ENCODE measurements around the gene CTTNBP2NL. TPM values are rescaled to one million over a fixed set of nuclear protein-coding genes. Genes with fewer than 3 reads are reported as not detected.

The CTTNBP2NL gene, protein sequence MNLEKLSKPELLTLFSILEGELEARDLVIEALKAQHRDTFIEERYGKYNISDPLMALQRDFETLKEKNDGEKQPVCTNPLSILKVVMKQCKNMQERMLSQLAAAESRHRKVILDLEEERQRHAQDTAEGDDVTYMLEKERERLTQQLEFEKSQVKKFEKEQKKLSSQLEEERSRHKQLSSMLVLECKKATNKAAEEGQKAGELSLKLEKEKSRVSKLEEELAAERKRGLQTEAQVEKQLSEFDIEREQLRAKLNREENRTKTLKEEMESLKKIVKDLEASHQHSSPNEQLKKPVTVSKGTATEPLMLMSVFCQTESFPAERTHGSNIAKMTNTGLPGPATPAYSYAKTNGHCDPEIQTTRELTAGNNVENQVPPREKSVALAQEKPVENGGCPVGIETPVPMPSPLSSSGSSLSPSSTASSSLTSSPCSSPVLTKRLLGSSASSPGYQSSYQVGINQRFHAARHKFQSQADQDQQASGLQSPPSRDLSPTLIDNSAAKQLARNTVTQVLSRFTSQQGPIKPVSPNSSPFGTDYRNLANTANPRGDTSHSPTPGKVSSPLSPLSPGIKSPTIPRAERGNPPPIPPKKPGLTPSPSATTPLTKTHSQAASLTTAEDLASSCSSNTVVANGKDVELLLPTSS
- total RNA-seq, result 1 to 10 TPM; 1.0 to 1.4 TPM

DNA sequence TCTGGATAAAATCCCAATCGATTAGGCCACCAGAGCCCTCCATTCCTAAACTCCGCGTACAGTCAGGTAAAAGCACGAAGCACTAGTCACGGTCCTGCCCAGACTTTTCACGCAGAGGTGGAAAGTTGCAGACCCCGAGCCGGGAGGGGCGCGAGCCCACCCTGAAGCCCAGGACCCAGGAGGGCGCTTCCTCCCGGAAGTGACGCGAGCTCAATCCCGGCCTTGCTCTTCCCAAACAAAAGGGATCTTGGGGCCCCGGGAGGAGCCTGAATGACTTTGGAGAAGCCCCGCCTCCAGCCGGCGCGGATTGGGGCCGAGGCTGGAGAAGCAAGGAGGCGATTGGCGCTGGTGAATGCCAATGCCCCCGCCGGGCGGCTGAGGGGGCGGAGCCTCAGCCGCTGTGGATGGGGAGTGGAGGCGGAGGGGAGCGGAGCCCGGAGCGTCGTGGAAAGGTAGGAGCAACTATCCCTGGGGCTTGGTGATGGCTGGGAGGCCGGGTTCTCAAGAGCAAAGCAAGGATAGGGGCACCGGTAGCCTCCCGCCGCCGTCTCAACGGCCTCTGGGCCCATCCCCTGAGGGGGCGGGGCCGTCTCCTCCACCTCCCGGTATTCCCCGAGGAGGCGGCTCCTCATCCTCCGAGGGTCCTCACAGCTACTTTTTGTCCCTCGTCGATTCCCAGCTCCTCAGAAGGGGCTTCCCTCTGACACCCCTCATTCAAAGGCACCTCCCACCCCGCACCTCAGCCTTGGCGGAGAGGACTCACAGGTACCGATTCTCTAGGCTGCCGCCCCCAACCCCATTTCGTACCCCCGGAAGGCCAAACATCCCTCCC, at the start of gene CTTNBP2NL:
Gene CTTNBP2NL, plus strand, starts transcription at position 394 of the 832 bp plus-strand sequence. CDS start 19,952 bp downstream, outside the sequence.
- peaks cover 9% of the 10 kb centered on the region for H3K27me3 Mint-ChIP-seq (ENCODE audit: low read depth)
- CTCF ChIA-PET, result interaction anchor here (0.6 to 7.1 kb wide), 2 partner anchors 69 to 618 kb away, joined by 4 to 116 read pairs; no protein-coding TSS in a partner anchor
- H3K9me3 Mint-ChIP-seq, result no peaks in the 10 kb centered on the region
- H3K36me3 Mint-ChIP-seq (ENCODE audit: low read depth), result no peaks in the 10 kb centered on the region
- H3K4me3 Mint-ChIP-seq, result peak within 1 kb of the TSS; percentile 90
- DNase-seq, result peak; percentile 84
- no peak within 1 kb of the TSS for H3K27ac Mint-ChIP-seq
- H3K4me1 Mint-ChIP-seq (ENCODE audit: low read depth), result peaks cover 23% of the 10 kb centered on the region
- intact Hi-C loops (cut with micrococcal nuclease), result loop anchor here (1.0 to 10.0 kb wide), 5 partner anchors 113 to 999 kb away; partner anchors contain the start of genes MAGI3 and WNT2B

DNA sequence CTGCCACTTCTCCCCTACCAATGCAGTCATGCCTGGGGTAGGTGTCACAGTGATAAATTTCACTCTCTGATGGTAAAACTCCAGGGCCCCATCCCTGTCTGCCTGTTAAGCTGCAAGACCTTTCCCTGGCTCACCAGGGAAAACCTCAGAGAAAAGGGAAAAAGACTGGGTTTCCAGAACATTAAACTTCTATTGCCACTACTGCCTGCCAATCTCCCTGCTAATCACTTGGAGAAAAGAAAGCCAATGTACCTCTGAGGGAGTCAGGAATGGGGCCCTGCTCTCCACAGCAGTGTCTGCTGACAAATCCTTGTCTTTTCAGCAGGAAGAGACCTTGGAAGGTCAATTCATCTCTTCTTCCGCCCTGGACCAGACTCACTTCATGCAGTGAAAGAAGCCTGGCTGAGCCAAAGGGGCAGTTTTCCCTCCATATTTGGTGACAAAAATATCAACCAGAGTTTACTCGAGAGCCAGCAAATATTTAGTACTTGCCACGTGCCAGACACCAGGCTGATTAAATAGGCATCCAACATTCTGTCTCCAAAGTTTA, 49.1 kb upstream of the CTTNBP2NL start:
- CTCF ChIA-PET, result interaction anchor here (1.8 to 2.3 kb wide), 2 partner anchors 10 to 12 kb away, joined by 7 read pairs; no protein-coding TSS in a partner anchor

DNA sequence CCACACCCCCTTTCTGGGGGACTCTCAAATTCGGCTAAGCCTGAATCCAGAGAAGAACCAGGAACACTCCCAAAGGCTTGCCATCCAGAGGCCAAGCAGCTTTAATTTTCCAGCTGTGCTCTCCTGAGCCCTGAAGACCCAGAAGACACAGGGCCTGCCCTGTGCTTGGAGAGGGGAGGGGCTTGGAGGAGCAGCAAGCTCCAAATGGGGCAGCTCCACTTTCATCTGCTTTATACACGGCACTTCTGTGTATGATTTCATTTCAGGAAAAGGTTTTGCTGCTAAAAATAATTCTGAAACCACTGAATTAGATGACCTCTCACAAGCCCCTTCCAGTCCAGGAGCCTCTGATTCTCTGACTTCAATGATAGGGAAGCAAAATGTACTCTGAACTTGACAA, 39.2 kb upstream of the CTTNBP2NL start:
- no peak overlapping the region for H3K4me3 Mint-ChIP-seq
- H3K27me3 Mint-ChIP-seq (ENCODE audit: low read depth), result peaks cover 13% of the 10 kb centered on the region
- no peak overlapping the region for H3K27ac Mint-ChIP-seq
- H3K4me1 Mint-ChIP-seq (ENCODE audit: low read depth), result no peaks in the 10 kb centered on the region
- intact Hi-C loops (cut with micrococcal nuclease), result no loop called here
- CTCF ChIA-PET, result interaction anchor here (0.6 to 5.8 kb wide), 3 partner anchors 10 to 33 kb away, joined by 3 to 51 read pairs (median 4); no protein-coding TSS in a partner anchor
- no peak for DNase-seq
- no peaks in the 10 kb centered on the region for H3K9me3 Mint-ChIP-seq
- no peaks in the 10 kb centered on the region for H3K36me3 Mint-ChIP-seq (ENCODE audit: low read depth)

More for the DNA sequence above, 49.1 kb upstream of the CTTNBP2NL start:
- Mint-ChIP-seq H3K9me3 (peaks cover 5% of the 10 kb centered on the region), H3K36me3 (ENCODE audit: low read depth) (peaks cover 2% of the 10 kb centered on the region), H3K4me3 (no peak overlapping the region), H3K27me3 (ENCODE audit: low read depth) (peaks cover 3% of the 10 kb centered on the region), H3K4me1 (ENCODE audit: low read depth) (peaks cover 11% of the 10 kb centered on the region), H3K27ac (no peak overlapping the region)
- intact Hi-C loops (cut with micrococcal nuclease), result no loop called here
- no peak for DNase-seq

DNA sequence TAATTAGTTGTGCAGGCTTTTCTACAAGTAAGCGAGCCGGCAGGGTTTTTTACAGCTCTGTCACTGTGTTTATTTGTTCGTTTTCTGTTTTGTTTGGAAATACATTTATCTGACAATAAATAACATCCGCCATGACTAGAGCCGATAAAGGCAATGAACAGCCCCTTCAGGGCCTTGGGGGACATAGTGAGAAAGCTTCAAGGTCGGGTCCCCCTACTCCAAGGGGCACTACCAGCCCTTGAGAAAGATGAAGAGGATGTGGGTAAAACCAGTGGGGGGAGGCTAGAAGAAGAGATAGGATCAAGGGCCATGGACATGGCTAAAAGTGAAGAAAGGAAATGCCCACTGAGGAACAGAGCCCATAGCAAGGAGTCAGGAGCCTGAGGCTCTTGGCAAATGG, 38.5 kb upstream of the CTTNBP2NL start:
- no peaks in the 10 kb centered on the region for H3K36me3 Mint-ChIP-seq (ENCODE audit: low read depth)
- H3K27ac Mint-ChIP-seq, result no peak overlapping the region
- H3K9me3 Mint-ChIP-seq, result no peaks in the 10 kb centered on the region
- intact Hi-C loops (cut with micrococcal nuclease), result no loop called here
- no peaks in the 10 kb centered on the region for H3K4me1 Mint-ChIP-seq (ENCODE audit: low read depth)
- peaks cover 17% of the 10 kb centered on the region for H3K27me3 Mint-ChIP-seq (ENCODE audit: low read depth)
- CTCF ChIA-PET, result interaction anchor here (0.6 to 5.8 kb wide), 4 partner anchors 10 to 73 kb away, joined by 3 to 51 read pairs (median 4); no protein-coding TSS in a partner anchor
- no peak overlapping the region for H3K4me3 Mint-ChIP-seq
- no peak for DNase-seq

DNA sequence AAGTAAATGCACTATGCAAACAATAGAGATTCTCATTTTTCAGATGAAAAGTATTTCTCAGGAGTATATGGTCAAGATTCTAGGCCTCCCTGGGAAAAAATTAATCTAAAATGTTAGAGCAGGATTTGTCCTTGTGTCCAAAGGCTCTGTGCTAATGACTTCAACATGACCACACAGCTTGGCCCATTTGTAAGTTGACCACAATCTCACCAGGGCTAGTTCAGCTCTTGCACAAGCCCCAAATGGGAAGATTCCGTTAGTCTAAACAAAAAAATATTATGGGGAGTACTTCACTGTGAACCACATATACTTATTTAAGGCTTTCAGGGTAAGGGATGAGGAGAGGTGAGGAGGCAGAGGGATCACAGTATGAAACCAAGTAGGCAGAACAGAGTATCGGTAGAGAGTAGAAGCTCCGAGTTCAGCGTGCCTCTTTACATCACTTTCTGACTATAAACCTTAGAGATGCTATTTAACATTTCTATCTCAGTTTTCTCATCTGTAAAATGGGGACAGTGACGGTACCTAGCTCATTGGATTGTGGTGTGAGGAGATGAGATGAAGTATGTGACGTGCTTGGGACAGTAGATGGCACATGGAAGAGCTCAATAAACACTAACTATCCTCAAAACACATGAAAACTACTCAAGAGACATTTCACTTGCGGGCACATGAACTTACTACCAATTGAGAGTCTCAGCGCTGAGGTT, 37.8 kb upstream of the CTTNBP2NL start:
- intact Hi-C loops (cut with micrococcal nuclease), result loop anchor here (1.0 kb wide), 1 partner anchor 11 kb away; no protein-coding TSS in a partner anchor
- Mint-ChIP-seq H3K27me3 (ENCODE audit: low read depth) (peaks cover 17% of the 10 kb centered on the region), H3K4me3 (no peak overlapping the region), H3K36me3 (ENCODE audit: low read depth) (no peaks in the 10 kb centered on the region), H3K9me3 (no peaks in the 10 kb centered on the region), H3K27ac (no peak overlapping the region), H3K4me1 (ENCODE audit: low read depth) (no peaks in the 10 kb centered on the region)
- DNase-seq, result no peak
- CTCF ChIA-PET, result interaction anchor here (0.7 to 5.8 kb wide), 8 partner anchors 12 to 108 kb away, joined by 3 to 51 read pairs (median 7); no protein-coding TSS in a partner anchor

DNA sequence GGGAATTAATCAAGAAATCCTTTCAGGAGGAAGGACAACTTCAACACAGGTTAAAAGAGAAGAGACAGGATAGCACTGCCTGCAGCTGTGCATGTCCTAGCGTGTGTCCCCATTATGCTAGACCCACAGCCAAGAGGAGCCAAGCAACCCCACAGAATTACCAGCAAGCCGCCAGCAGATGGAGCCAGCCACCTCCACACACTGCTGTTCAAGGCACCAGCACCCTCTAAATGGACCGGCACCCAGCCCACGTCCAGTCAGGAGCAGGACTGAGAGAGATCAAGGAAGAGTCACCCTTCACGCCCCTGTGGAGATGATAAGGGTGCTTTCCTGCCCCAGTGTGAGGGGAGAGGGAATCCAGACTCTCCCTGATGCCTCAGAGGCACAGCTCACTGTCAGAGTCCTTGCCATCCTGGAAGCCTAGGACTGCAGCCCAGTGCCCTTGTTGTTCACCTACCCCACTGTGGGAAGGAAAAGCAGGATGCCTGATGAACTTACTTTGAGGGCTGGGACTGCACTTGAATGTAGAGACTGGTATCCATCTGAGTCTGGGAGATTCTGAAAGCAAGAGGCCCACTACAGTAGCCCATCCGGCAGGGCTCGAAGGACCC, 37.1 kb upstream of the CTTNBP2NL start:
- Mint-ChIP-seq H3K4me3 (no peak overlapping the region), H3K4me1 (ENCODE audit: low read depth) (no peaks in the 10 kb centered on the region), H3K27ac (no peak overlapping the region), H3K27me3 (ENCODE audit: low read depth) (peaks cover 17% of the 10 kb centered on the region), H3K9me3 (no peaks in the 10 kb centered on the region), H3K36me3 (ENCODE audit: low read depth) (no peaks in the 10 kb centered on the region)
- DNase-seq, result peak; percentile 55
- CTCF ChIA-PET, result interaction anchor here (0.6 to 5.8 kb wide), 8 partner anchors 12 to 396 kb away, joined by 3 to 51 read pairs (median 7); no protein-coding TSS in a partner anchor
- intact Hi-C loops (cut with micrococcal nuclease), result loop anchor here (1.0 kb wide), 1 partner anchor 10 kb away; no protein-coding TSS in a partner anchor

DNA sequence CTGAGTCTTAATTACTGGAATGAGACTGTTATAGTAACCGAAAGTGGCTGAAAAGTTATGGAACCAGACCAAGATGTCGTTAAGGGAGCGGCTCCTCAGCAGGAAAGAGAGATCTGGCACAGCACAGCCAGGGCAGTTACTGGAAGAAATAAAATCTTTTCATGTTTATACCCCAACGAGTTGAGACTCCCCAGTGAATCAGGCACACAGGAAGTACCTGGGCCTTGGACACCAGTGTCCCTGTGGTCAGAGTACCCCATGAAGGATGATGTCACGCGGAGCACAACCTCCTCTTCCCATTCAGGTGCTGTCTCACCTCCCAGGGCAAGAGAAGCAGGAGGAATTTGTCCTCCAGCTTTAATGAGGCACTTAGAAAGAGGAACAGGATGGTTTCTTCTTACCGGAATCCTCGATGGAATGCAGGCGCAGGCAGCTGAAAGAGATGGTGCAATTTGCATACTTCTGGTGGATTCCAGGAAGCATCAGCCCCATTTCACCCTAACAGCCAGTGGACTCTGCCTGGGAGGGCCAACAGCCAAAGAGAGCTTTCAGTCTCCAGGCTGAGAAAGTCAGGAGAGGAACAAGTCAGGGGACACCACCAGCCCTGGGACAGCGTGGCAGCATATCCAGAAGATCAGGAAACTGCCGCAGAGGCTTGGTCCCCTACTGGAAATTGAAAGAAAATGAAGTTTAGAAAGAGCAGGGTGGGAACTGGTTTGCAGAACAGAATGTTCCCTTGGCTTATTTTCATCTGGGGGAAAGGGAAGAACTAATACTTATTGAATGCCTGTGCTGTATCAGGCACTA, 35.9 kb upstream of the CTTNBP2NL start:
- CTCF ChIA-PET, result interaction anchor here (1.9 to 5.8 kb wide), 3 partner anchors 11 to 106 kb away, joined by 7 to 51 read pairs (median 8); no protein-coding TSS in a partner anchor
- Mint-ChIP-seq H3K27ac (no peak overlapping the region), H3K27me3 (ENCODE audit: low read depth) (peaks cover 19% of the 10 kb centered on the region), H3K4me3 (no peak overlapping the region), H3K4me1 (ENCODE audit: low read depth) (no peaks in the 10 kb centered on the region), H3K36me3 (ENCODE audit: low read depth) (no peaks in the 10 kb centered on the region), H3K9me3 (no peaks in the 10 kb centered on the region)
- intact Hi-C loops (cut with micrococcal nuclease), result loop anchor here (10.0 kb wide), 1 partner anchor 585 kb away; no protein-coding TSS in a partner anchor
- DNase-seq, result no peak

DNA sequence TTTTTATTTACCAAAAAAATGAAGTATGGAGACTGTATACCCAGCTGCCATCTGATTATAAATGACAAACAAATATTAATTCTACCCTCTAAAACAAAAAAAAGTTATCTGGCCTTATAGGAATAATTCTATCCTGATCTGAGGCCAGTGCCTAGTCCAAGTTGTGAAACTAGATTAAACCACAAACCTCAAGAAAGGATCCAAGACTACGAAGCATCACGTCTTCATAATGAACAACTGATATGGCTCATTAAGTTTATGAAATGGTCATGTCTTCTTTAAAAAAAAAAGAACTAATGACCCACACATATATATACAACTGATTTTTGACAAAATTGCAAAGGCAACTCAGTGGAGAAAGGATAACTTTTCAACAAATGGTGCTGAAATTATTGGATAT, 32.4 kb upstream of the CTTNBP2NL start:
- Mint-ChIP-seq H3K27ac (no peak overlapping the region), H3K27me3 (ENCODE audit: low read depth) (peaks cover 25% of the 10 kb centered on the region), H3K9me3 (no peaks in the 10 kb centered on the region), H3K4me1 (ENCODE audit: low read depth) (no peaks in the 10 kb centered on the region), H3K36me3 (ENCODE audit: low read depth) (no peaks in the 10 kb centered on the region), H3K4me3 (no peak overlapping the region)
- DNase-seq, result no peak
- CTCF ChIA-PET, result no interaction called here
- intact Hi-C loops (cut with micrococcal nuclease), result loop anchor here (10.0 kb wide), 1 partner anchor 589 kb away; no protein-coding TSS in a partner anchor

DNA sequence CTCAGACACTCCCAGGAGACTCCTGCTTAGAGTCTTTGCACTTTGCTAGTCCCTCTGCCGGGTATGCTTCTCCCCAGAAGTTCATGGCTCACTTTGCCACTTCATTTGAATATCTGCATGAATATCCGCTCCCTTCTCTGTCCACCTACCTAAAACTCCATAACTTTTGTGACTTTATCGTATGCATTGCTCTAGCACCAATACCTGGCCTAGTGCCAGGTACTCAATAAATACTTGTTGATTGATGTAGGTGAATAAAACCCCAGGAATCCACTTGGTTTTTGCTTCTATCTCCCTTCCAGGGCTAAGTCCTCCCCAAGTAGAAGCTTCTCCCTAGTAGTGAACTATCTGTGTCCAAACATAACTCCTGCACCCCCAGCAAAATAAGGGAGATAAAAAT, 27.8 kb upstream of the CTTNBP2NL start:
- CTCF ChIA-PET, result interaction anchor here (1.0 kb wide), 1 partner anchor 281 kb away, joined by 3 read pairs; no protein-coding TSS in a partner anchor
- H3K27ac Mint-ChIP-seq, result no peak overlapping the region
- H3K9me3 Mint-ChIP-seq, result no peaks in the 10 kb centered on the region
- intact Hi-C loops (cut with micrococcal nuclease), result loop anchor here (2.0 to 10.0 kb wide), 2 partner anchors 69 to 593 kb away; no protein-coding TSS in a partner anchor
- no peaks in the 10 kb centered on the region for H3K36me3 Mint-ChIP-seq (ENCODE audit: low read depth)
- H3K4me3 Mint-ChIP-seq, result no peak overlapping the region
- H3K4me1 Mint-ChIP-seq (ENCODE audit: low read depth), result peaks cover 3% of the 10 kb centered on the region
- DNase-seq, result no peak
- peaks cover 32% of the 10 kb centered on the region for H3K27me3 Mint-ChIP-seq (ENCODE audit: low read depth)

Measured in activated naive CD4-positive, alpha-beta T cell treated with anti-CD3 and anti-CD28 coated beads for 36 hours (primary cell).